Measurements from ENCODE around the gene POR.
A peak's percentile ranks its signal among the peaks of the same experiment; 100 is the strongest.
"Not testable (repeated sequence)": the region's sequence is repeated elsewhere in the genome, so short reads cannot be mapped to it uniquely, and the experiment has no call there.

Gene POR

DNA sequence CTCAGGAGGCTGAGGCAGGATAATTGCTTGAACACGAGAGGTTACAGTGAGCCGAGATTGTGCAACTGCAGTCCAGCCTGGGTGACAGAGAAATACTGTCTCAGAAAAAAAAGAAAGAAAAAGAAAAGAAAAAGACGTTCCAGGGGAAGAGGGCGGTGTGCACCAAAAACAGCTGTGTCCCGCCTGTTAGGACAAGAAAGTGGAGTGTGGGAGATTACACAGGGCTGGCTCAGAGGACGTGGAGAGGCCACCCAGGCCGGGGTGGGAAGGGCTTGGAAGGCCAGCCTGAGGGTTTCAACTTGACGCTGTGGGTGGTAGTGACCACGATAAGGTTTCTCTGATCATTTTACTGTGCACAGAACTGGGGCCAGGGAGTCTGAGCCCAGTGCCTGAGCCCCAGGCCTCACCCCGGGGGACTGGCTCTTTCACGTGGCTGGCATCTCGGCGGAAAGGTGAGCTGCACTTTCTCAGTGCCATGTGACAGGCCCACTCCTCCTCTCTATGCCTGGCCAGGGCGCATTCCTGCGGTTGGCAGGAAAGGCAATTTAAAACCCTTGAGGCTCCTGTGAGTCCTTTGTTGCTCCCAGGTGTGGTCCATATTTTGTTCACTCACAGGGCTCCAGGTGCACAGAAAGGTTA is 22.2 kb upstream of the POR start:
- H3K36me3 Mint-ChIP-seq (ENCODE audit: low read depth), result peaks cover 7% of the 10 kb centered on the region
- H3K4me1 Mint-ChIP-seq, result peaks cover 16% of the 10 kb centered on the region
- H3K27me3 Mint-ChIP-seq, result no peaks in the 10 kb centered on the region
- ATAC-seq (peak; percentile 8), DNase-seq (no peak)
- no peaks in the 10 kb centered on the region for H3K9me3 Mint-ChIP-seq
- H3K4me3 Mint-ChIP-seq, result no peak overlapping the region
- H3K27ac Mint-ChIP-seq, result no peak overlapping the region

- H3K36me3 Mint-ChIP-seq (ENCODE audit: low read depth), result no peaks in the 10 kb centered on the region
- no peaks in the 10 kb centered on the region for H3K4me1 Mint-ChIP-seq
- H3K27ac Mint-ChIP-seq, result no peak overlapping the region
- no peaks in the 10 kb centered on the region for H3K27me3 Mint-ChIP-seq
- DNase-seq (no peak), ATAC-seq (no peak)
- no peaks in the 10 kb centered on the region for H3K9me3 Mint-ChIP-seq
- H3K4me3 Mint-ChIP-seq, result no peak overlapping the region
Measured at GRCh38 chr7:75896803-75897327, 18.1 kb upstream of the POR start.

DNA sequence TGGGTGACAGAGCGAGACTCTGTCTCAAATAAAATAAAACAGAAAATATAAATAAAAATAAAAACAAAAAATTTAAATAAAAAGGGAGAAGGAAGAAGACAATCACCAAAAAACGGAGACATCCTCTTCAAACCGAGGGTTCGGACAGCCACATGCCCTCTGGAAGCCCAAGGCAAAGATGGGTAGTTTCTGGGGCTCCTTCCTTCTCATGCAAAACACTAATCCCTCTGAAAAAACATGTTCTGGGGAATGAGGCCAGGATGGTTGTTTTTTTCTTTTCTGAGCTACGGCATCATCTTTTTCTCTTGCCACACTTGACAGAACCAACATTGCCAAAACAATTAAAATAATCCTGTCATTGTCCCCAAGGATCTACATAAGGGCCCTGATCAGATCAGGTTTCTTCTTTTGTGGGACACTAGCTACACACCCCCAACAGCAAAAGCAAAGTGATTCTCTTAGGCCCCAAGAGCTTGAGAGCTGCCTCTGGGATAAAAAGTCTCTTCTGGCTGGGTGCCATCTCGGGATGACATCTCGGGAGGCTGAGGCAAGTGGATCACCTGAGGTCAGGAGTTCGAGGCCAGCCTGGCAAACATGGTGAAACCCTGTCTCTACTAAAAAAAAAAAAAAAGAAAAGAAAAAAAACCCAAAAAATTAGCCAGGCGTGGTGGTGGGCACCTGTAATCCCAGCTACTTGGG is 14.2 kb upstream of the POR start:
- Mint-ChIP-seq H3K4me3 (no peak overlapping the region), H3K27ac (no peak overlapping the region), H3K27me3 (no peaks in the 10 kb centered on the region), H3K9me3 (no peaks in the 10 kb centered on the region), H3K36me3 (ENCODE audit: low read depth) (no peaks in the 10 kb centered on the region), H3K4me1 (no peaks in the 10 kb centered on the region)
- DNase-seq, result no peak
- no peak for ATAC-seq

DNA sequence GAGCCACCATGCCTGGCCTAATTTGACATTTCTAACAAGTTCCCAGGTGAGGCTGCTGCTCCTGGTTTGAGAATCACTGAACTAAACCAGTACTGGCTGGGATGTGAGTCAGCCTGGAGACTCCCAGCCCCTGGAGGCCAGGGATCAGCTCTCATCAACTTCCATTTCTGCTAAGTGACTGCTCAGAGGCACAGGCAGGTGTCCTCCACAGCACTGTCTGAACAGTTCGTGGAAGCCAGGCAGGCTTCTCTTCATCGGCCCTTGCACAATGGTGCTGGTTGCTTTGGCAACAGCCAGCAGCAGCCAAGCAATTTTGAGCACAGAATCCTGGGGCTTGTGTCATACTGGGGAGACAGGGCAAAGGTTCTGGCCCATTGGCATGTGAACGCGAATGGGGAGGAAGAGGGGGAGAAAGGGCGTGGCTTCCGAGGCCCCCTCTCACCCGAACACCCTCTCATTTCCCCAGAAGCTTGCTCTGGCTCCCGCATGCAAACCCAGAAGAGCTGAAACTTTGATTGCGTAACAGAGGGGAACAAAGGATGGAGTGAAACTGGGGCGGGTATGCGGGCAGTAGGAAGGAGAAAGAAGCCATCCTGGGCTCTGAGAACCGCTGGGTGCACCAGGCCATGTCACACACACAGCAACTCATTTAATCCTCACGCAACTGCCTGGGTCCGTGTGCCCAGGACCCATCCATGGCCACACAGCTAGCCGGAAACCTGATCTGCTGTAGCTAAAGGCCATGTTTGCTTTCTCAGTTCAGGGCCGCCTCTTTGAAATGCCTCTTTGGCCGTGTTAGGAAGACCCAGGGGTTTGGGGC is 9.0 kb upstream of the POR start:
- H3K27me3 Mint-ChIP-seq, result no peaks in the 10 kb centered on the region
- no peak overlapping the region for H3K27ac Mint-ChIP-seq
- ATAC-seq (no peak), DNase-seq (no peak)
- H3K4me3 Mint-ChIP-seq, result no peak overlapping the region
- no peaks in the 10 kb centered on the region for H3K4me1 Mint-ChIP-seq
- no peaks in the 10 kb centered on the region for H3K9me3 Mint-ChIP-seq
- H3K36me3 Mint-ChIP-seq (ENCODE audit: low read depth), result no peaks in the 10 kb centered on the region

- no peaks in the 10 kb centered on the region for H3K27me3 Mint-ChIP-seq
- no peak for ATAC-seq
- H3K4me1 Mint-ChIP-seq, result no peaks in the 10 kb centered on the region
Measured at GRCh38 chr7:75906991-75907667, 7.8 kb upstream of the POR start.

DNA sequence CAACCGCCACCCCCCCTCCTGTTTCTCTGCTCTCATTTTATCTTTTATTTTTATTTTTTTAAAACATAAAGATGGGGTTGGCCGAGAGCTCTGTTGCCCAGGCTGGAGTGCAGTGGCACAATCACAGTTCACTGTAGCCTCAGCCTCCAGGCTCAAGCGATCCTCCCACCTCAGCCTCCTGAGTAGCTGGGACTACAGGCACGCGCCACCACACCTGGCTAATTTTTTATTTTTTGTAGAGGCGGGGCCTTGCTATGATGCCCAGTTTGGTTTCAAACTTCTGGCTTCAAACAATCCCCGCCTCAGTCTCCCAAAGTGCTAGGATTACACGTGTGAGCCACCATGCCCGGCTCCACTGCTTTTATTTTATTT is 7.3 kb upstream of the POR start:
- not testable (repeated sequence) for DNase-seq; H3K9me3 Mint-ChIP-seq; ATAC-seq; H3K27ac Mint-ChIP-seq; H3K4me3 Mint-ChIP-seq; H3K27me3 Mint-ChIP-seq; H3K4me1 Mint-ChIP-seq; H3K36me3 Mint-ChIP-seq (ENCODE audit: low read depth)

More at GRCh38 chr7:75906991-75907667, 7.8 kb upstream of the POR start:
- no peak overlapping the region for H3K4me3 Mint-ChIP-seq
- no peaks in the 10 kb centered on the region for H3K36me3 Mint-ChIP-seq (ENCODE audit: low read depth)
- no peak for DNase-seq
- H3K9me3 Mint-ChIP-seq, result no peaks in the 10 kb centered on the region
- H3K27ac Mint-ChIP-seq, result no peak overlapping the region

DNA sequence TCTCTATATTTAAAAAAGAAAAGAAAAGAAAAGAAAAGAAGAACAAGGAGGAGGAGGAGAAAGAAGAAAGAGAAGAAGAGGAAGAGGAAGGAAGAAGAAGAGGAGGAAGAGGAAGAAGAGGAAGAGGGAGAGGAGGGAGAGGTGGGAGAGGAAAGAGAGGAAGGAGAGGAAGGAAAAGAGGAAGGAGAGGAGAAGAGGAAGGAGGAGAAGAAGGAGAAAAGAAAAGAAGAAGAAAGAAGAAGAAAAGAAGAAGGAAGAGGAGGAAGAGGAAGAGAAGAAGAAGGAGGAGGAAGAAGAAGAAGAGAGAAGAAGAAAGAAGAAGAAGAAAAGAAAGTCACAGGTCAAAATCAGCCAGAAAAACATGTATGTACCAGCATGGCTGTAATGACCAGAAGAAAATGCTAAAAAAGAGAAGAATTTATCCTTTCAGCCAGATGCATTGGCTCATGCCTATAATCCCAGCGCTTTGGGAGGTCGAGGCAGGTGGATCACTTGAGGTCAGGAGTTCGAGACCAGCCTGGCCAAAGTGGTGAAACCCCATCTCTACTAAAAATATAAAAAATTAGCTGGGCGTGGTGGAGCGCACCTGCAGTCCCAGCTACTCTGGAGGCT is 5.3 kb upstream of the POR start:
- Mint-ChIP-seq H3K36me3 (ENCODE audit: low read depth) (no peaks in the 10 kb centered on the region), H3K27ac (no peak overlapping the region), H3K9me3 (no peaks in the 10 kb centered on the region), H3K27me3 (no peaks in the 10 kb centered on the region), H3K4me3 (no peak overlapping the region), H3K4me1 (peaks cover 9% of the 10 kb centered on the region)
- DNase-seq (no peak), ATAC-seq (no peak)

GRCh38 chr7:75911186-75911585 is 3.8 kb upstream of the POR start:
- not testable (repeated sequence) for ATAC-seq; H3K27ac Mint-ChIP-seq; H3K36me3 Mint-ChIP-seq (ENCODE audit: low read depth); H3K4me3 Mint-ChIP-seq; DNase-seq; H3K27me3 Mint-ChIP-seq; H3K9me3 Mint-ChIP-seq
- peaks cover 11% of the 10 kb centered on the region for H3K4me1 Mint-ChIP-seq

DNA sequence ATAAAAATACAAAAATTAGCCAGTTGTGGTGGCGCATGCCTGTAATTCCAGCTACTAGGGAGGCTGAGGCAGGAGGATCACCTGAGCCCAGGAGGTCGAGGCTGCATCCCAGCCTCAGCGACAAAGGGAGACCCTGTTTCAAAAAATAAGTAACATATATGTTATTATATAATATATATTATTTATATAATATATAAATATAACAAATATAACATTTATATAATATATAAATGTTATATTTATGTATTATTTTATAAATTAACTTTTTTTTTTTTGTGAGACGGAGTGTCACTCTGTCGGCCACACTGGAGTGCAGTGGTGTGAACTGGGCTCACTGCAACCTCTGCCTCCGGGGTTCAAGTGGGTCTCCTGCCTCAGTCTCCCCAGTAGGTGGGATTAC is 1.5 kb upstream of the POR start:
- Mint-ChIP-seq H3K36me3 (ENCODE audit: low read depth) (no peaks in the 10 kb centered on the region), H3K4me3 (no peak overlapping the region), H3K4me1 (peaks cover 20% of the 10 kb centered on the region), H3K27ac (no peak overlapping the region), H3K27me3 (no peaks in the 10 kb centered on the region), H3K9me3 (no peaks in the 10 kb centered on the region)
- ATAC-seq (no peak), DNase-seq (no peak)

DNA sequence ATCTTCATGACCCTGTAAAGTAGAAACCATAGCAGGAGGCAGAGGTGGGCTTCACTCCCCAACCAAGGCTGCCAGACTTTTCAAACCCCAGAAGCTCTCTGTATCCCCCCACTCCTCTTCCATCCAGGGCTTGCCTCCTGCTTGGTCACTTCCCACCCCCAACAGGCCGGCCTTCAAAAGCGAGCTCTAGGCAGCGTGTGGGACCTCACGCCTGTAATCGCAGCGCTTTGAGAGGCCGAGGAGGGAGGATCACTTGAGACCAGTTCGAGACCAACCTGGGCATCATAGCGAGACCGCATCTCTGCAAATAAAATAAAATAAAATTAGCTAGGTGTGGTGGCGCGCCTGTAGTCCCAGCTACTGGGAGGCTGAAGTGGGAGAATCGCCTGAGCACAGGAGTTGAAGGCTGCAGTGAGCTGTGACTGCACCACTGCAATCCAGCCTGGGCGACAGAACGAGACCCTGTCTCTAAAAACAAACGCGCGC is 743 bp upstream of the POR start:
- H3K27me3 Mint-ChIP-seq, result no peaks in the 10 kb centered on the region
- H3K9me3 Mint-ChIP-seq, result no peaks in the 10 kb centered on the region
- peak overlapping the region; percentile 87 for H3K4me3 Mint-ChIP-seq
- ATAC-seq (peak; percentile 1), DNase-seq (peak; percentile 21)
- H3K27ac Mint-ChIP-seq, result peak overlapping the region; percentile 88
- H3K4me1 Mint-ChIP-seq, result peaks cover 27% of the 10 kb centered on the region
- peaks cover 2% of the 10 kb centered on the region for H3K36me3 Mint-ChIP-seq (ENCODE audit: low read depth)

DNA sequence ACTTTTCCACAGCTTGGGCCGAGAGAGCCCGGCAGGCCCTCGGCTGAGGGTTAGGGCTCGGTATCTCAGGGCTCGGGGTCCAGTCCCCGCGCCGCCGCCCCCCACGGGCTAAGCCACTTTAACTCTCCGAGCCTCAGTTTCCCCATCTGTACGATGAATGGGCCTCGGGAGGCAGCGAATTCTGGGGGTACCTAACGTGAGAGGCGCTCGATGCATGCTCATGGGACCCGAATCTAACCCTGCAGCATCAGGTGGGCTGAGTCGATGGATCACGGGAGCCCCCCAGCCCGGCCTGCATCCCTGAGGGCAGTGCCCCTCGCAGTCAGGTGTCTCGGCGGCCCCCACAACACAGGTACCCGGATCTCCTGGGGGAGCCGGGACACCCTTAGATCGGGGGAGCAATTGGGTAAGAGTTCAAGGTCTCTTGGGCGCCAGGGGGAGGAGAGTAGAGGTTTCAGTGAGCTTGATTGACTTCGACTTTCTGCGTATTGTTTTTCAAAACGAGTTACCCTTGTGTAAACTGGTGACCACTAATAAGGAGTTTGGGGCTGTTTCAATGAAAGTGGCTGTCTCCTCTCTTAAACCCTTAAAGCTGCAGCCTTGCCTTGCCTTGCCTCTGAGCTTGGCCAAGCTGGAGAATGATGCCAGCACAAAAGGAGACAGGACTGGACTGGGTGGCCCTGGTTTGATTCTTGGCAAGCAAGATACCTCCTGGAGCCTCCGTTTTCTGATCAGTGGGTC is 631 bp downstream of the POR start:
- DNase-seq, result peak; percentile 18
- peaks cover 3% of the 10 kb centered on the region for H3K36me3 Mint-ChIP-seq (ENCODE audit: low read depth)
- H3K4me3 Mint-ChIP-seq, result peak overlapping the region; percentile 87
- H3K9me3 Mint-ChIP-seq, result no peaks in the 10 kb centered on the region
- H3K4me1 Mint-ChIP-seq, result peaks cover 38% of the 10 kb centered on the region
- H3K27me3 Mint-ChIP-seq, result no peaks in the 10 kb centered on the region
- ATAC-seq, result peak; percentile 6
- peak overlapping the region; percentile 10 for H3K27ac Mint-ChIP-seq

DNA sequence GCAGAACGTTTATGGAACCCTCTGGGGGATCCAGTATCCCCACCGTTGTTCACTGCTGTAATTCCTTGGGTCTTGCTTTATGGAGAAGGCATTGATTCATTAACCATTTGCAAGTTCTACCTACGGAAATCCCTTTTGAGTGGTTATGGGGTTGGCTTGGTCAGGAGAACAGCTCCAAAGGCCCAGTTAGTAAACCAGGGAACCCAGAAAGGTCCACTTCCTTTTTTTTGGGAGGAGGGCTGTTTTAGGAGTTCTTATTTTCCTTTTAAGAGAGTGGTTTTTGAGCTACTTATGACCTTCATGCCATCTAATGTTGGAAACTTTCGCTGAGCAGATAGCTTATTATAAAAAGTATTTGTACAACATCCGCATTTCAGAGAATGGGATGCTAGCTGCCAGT is 1.3 kb downstream of the POR start:
- Mint-ChIP-seq H3K4me3 (peak overlapping the region; percentile 87), H3K9me3 (no peaks in the 10 kb centered on the region), H3K4me1 (peaks cover 44% of the 10 kb centered on the region), H3K27me3 (no peaks in the 10 kb centered on the region), H3K36me3 (ENCODE audit: low read depth) (peaks cover 4% of the 10 kb centered on the region), H3K27ac (no peak overlapping the region)
- ATAC-seq, result no peak
- DNase-seq, result no peak

- ATAC-seq, result no peak
- no peak for DNase-seq
- H3K36me3 Mint-ChIP-seq (ENCODE audit: low read depth), result peaks cover 4% of the 10 kb centered on the region
- H3K4me1 Mint-ChIP-seq, result peaks cover 48% of the 10 kb centered on the region
- H3K27me3 Mint-ChIP-seq, result no peaks in the 10 kb centered on the region
- no peaks in the 10 kb centered on the region for H3K9me3 Mint-ChIP-seq
- H3K27ac Mint-ChIP-seq, result no peak overlapping the region
- no peak overlapping the region for H3K4me3 Mint-ChIP-seq
Measured at GRCh38 chr7:75916685-75917634, 2.0 kb downstream of the POR start.

All from activated naive CD8-positive, alpha-beta T cell treated with anti-CD3 and anti-CD28 coated beads, Interleukin-2, amount 50 U/mL, for 24 hours (primary cell).